SK-N-SH (cell line): Measurements from ENCODE around the gene PSME4. TPM values are rescaled to one million over a fixed set of nuclear protein-coding genes. Genes with fewer than 3 reads are reported as not detected.

Experiments
- CTCF ChIA-PET: fragments of 300-600, 350-600 bp; formaldehyde crosslinking; extraction: SDS; loops from one replicate; lab custom pipeline; 2021; lab: Yijun Ruan, JAX
- POLR2A ChIA-PET: fragments of 350-600 bp; sonication (Branson Sonifier 250); formaldehyde crosslinking; extraction: SDS; loops from one replicate; lab custom pipeline; 2020; ENCODE audit warnings: antibody characterized with exemption, inconsistent platforms; lab: Yijun Ruan, JAX
- DNase-seq: peaks from one replicate; pipeline ENCODE4 v3.0.0; 2012
- H2AFZ ChIP-seq: fragments of 200-600 bp; sonication (generic); 2 replicates; pipeline ENCODE4 v1.8.1; 2016; ENCODE audit warnings: antibody characterized with exemption, mild to moderate bottlenecking, low read depth
- H3F3A ChIP-seq: fragments of 200-600 bp; sonication (generic); replicated peaks from 2 replicates; pipeline ENCODE3; 2016; ENCODE audit warnings: antibody characterized with exemption, mild to moderate bottlenecking; ENCODE audit not compliant: insufficient read depth
- H3K27ac ChIP-seq, 2 experiments: fragments of 200-500 bp in 1 of 2; fragments of 200-600 bp in 1 of 2; sonication (Bioruptor generic) in 1 of 2; sonication (generic), shearing (Covaris generic) in 1 of 2; 2 replicates each; pipeline versions ENCODE4 v1.5.1 to v1.6.1; 2014 to 2016; ENCODE audit warnings: low read depth in 2 of 2, inconsistent platforms in 1 of 2, low read length in 1 of 2, mild to moderate bottlenecking in 1 of 2, mixed read lengths in 1 of 2
- H3K27me3 ChIP-seq: fragments of 200-600 bp; sonication (generic), shearing (Covaris generic); 2 replicates; pipeline ENCODE4 v1.6.1; 2016; ENCODE audit warnings: mixed run types; ENCODE audit not compliant: insufficient read depth
- H3K36me3 ChIP-seq, 2 experiments: fragments of 200-500 bp in 1 of 2; fragments of 200-600 bp in 1 of 2; sonication (Bioruptor generic) in 1 of 2; sonication (generic) in 1 of 2; replicated peaks in 1 of 2; 2 replicates each; pipeline versions ENCODE3 to v1.5.1; 2014 to 2016; ENCODE audit warnings: low read length in 1 of 2, mild to moderate bottlenecking in 1 of 2; ENCODE audit not compliant: insufficient read depth in 2 of 2, control insufficient read depth in 1 of 2
- H3K4me1 ChIP-seq, 2 experiments: fragments of 200-500 bp in 1 of 2; fragments of 200-600 bp in 1 of 2; sonication (Bioruptor generic) in 1 of 2; sonication (generic), shearing (Covaris generic) in 1 of 2; 2 replicates each; pipeline versions ENCODE4 v1.5.1 to v1.6.1; 2014 to 2016; ENCODE audit warnings: low read depth in 1 of 2, low read length in 1 of 2, mixed run types in 1 of 2; ENCODE audit not compliant: insufficient read depth in 2 of 2, control insufficient read depth in 1 of 2
- H3K4me2 ChIP-seq: fragments of 200-600 bp; sonication (generic), shearing (Covaris generic); 2 replicates; pipeline ENCODE4 v1.6.1; 2017; ENCODE audit warnings: mixed run types
- H3K4me3 ChIP-seq, 2 experiments: fragments of 200-500 bp in 1 of 2; fragments of 200-600 bp in 1 of 2; sonication (Bioruptor generic) in 1 of 2; sonication (generic), shearing (Covaris generic) in 1 of 2; 2 replicates each; pipeline versions ENCODE4 v1.5.1 to v1.8.1; 2014 to 2016; ENCODE audit warnings: low read depth in 2 of 2, inconsistent platforms in 1 of 2, low read length in 1 of 2, mild to moderate bottlenecking in 1 of 2, mixed read lengths in 1 of 2, moderate library complexity in 1 of 2
- H3K79me2 ChIP-seq: fragments of 200-600 bp; sonication (generic); 2 replicates; pipeline ENCODE4 v1.8.1; 2017; ENCODE audit warnings: mild to moderate bottlenecking; ENCODE audit not compliant: insufficient read depth
- H3K9ac ChIP-seq: fragments of 200-600 bp; sonication (generic); 2 replicates; pipeline ENCODE4 v1.6.1; 2017; ENCODE audit warnings: mixed run types
- H3K9me2 ChIP-seq: fragments of 200-600 bp; sonication (generic); 2 replicates; pipeline ENCODE4 v1.6.1; 2017; ENCODE audit warnings: mixed run types
- H3K9me3 ChIP-seq: fragments of 200-600 bp; sonication (generic); 2 replicates; pipeline ENCODE4 v1.6.1; 2017; ENCODE audit warnings: mixed run types, mild to moderate bottlenecking, moderate library complexity
- H4K20me1 ChIP-seq: fragments of 200-600 bp; sonication (generic); 2 replicates; pipeline ENCODE4 v1.6.1; 2017; ENCODE audit warnings: mild to moderate bottlenecking, mixed run types; ENCODE audit not compliant: insufficient read depth
- CTCF ChIP-seq: fragments of 200-600 bp; sonication (generic); IDR thresholded peaks from 2 replicates; pipeline ENCODE4 v1.6.1; 2017; ENCODE audit warnings: antibody characterized with exemption, mild to moderate bottlenecking, moderate library complexity
- ELF1 ChIP-seq: IDR thresholded peaks from 2 replicates; pipeline ENCODE4 v1.4.0; 2012
- EP300 ChIP-seq, 2 experiments: IDR thresholded peaks; 2 replicates each; pipeline versions ENCODE4 v1.4.0 to v1.6.1; 2012; ENCODE audit warnings: borderline replicate concordance in 1 of 2, low read depth in 1 of 2, low read length in 1 of 2
- GABPA ChIP-seq: IDR thresholded peaks from 2 replicates; pipeline ENCODE4 v1.4.0; 2012; ENCODE audit warnings: low read depth, mild to moderate bottlenecking
- GATA2 ChIP-seq: sonication (generic); formaldehyde crosslinking; IDR thresholded peaks from 2 replicates; pipeline ENCODE4 v1.5.0; 2020; ENCODE audit warnings: mild to moderate bottlenecking, missing genetic modification reagents
- IRF3 ChIP-seq: fragments of 150-350 bp; IDR thresholded peaks from 2 replicates; pipeline ENCODE4 v1.6.1; 2016; ENCODE audit warnings: mild to moderate bottlenecking, low read depth, low read length
- JUND ChIP-seq: IDR thresholded peaks from 2 replicates; pipeline ENCODE4 v1.4.0; 2012
- MAX ChIP-seq: IDR thresholded peaks from 2 replicates; pipeline ENCODE4 v1.4.0; 2012; ENCODE audit warnings: low read depth
- MEF2A ChIP-seq: IDR thresholded peaks from 2 replicates; pipeline ENCODE4 v1.4.0; 2012; ENCODE audit warnings: low read depth, borderline replicate concordance
- NRF1 ChIP-seq: IDR thresholded peaks from 2 replicates; pipeline ENCODE4 v1.6.1; 2012; ENCODE audit warnings: low read depth, mild to moderate bottlenecking, low read length
- PBX3 ChIP-seq: IDR thresholded peaks from 2 replicates; pipeline ENCODE4; 2012
- SMC3 ChIP-seq: IDR thresholded peaks from 2 replicates; pipeline ENCODE4 v1.6.1; 2012; ENCODE audit warnings: low read depth, low read length, improper control_type of control experiment
- TAF1 ChIP-seq: IDR thresholded peaks from 2 replicates; pipeline ENCODE4 v1.6.1; 2012; ENCODE audit warnings: low read depth, mild to moderate bottlenecking, low read length, moderate library complexity, borderline replicate concordance
- TCF12 ChIP-seq: IDR thresholded peaks from 2 replicates; pipeline ENCODE4 v1.4.0; 2012
- TEAD4 ChIP-seq: IDR thresholded peaks from 2 replicates; pipeline ENCODE4 v1.4.0; 2012; ENCODE audit warnings: mild to moderate bottlenecking, borderline replicate concordance; ENCODE audit not compliant: insufficient read depth
- USF2 ChIP-seq: fragments of 150-350 bp; IDR thresholded peaks from 2 replicates; pipeline ENCODE4 v1.6.1; 2017; ENCODE audit warnings: antibody characterized with exemption, low read length, low read depth, borderline replicate concordance
- YY1 ChIP-seq: IDR thresholded peaks from 2 replicates; pipeline ENCODE4 v1.4.0; 2012; ENCODE audit warnings: low read depth, mild to moderate bottlenecking
- WGBS: methylation state at CpG from one replicate; pipeline ENCODE4 v1.1.6; 2017; ENCODE audit warnings: low lambda C conversion rate; 5-methylcytosine and 5-hydroxymethylcytosine counted together
- polyA plus RNA-seq, 3 experiments: library from polyadenylated mRNA; depleted of rRNA; stranded (reverse); fragments of >200 nt; gene quantifications; 2 replicates each; pipeline ENCODE4 v1.2.3, GENCODE V29; 2012

PSME4 gene
- polyA plus RNA-seq, 1 of the 3 experiments (the other 2 are of a cell fraction), result 12.8 TPM

- Histone ChIP-seq H3K9ac (no peak overlapping the region), H3K36me3 (no peaks in the 10 kb centered on the region), H3K27me3 (no peaks in the 10 kb centered on the region), H3K4me3 (no peak overlapping the region), H3K79me2 (no peaks in the 10 kb centered on the region), H3F3A (no peaks in the 10 kb centered on the region), H2AFZ (no peak overlapping the region), H4K20me1 (no peaks in the 10 kb centered on the region), H3K9me3 (no peaks in the 10 kb centered on the region), H3K4me2 (no peak overlapping the region), H3K27ac (no peak overlapping the region), H3K4me1 (no peaks in the 10 kb centered on the region; a peak in 1 of 4 replicates), H3K9me2 (no peaks in the 10 kb centered on the region)
- POLR2A ChIA-PET, result no interaction called here
- CTCF ChIA-PET, result interaction anchor here (0.6 to 2.8 kb wide), 2 partner anchors 10 to 141 kb away, joined by 3 to 9 read pairs; no protein-coding TSS in a partner anchor
- WGBS, result 24% methylated on average over 1 of the region's 1 CpG
- no peak for DNase-seq
- TF ChIP-seq USF2 (no peak), ELF1 (no peak), SMC3 (no peak), YY1 (no peak), EP300 (IDR thresholded peaks at IDR 0.05; ENCODE audit: borderline replicate concordance in 1 of 2, low read depth in 1 of 2, low read length in 1 of 2) (no peak), TEAD4 (no peak), TAF1 (no peak), CTCF (no peak), NRF1 (no peak), JUND (no peak), MAX (no peak), GABPA (no peak), TCF12 (no peak), GATA2 (CRISPR knock-in tag) (no peak), PBX3 (no peak), IRF3 (no peak), MEF2A (no peak)
Measured at GRCh38 chr2:54000122-54000521, 29.3 kb upstream of the PSME4 start.
